Measurements from ENCODE around the gene SULT1C4. TPM values are rescaled to one million over a fixed set of nuclear protein-coding genes. Genes with fewer than 3 reads are reported as not detected.

SULT1C4 gene
- total RNA-seq, 1 experiment from 2014 or later: 4.3 TPM

- TF ChIP-seq ZNF532 (CRISPR knock-in tag; IDR thresholded peaks at IDR 0.05; ENCODE audit: borderline replicate concordance) (no peak), SOX15 (CRISPR knock-in tag; IDR thresholded peaks at IDR 0.05) (no peak), GRHL2 (CRISPR knock-in tag; IDR thresholded peaks at IDR 0.05; ENCODE audit: insufficient replicate concordance, severe bottlenecking) (no peak), E2F1 (CRISPR knock-in tag; IDR thresholded peaks at IDR 0.05) (no peak), ZNF671 (CRISPR knock-in tag; IDR thresholded peaks at IDR 0.05) (no peak), IRF2 (CRISPR knock-in tag; IDR thresholded peaks at IDR 0.05; ENCODE audit: borderline replicate concordance, low read depth) (no peak), ZNF232 (CRISPR knock-in tag; IDR thresholded peaks at IDR 0.05) (no peak), ZNF219 (CRISPR knock-in tag; IDR thresholded peaks at IDR 0.05; ENCODE audit: borderline replicate concordance) (no peak)
- TF ChIP-seq, protein P1, sequence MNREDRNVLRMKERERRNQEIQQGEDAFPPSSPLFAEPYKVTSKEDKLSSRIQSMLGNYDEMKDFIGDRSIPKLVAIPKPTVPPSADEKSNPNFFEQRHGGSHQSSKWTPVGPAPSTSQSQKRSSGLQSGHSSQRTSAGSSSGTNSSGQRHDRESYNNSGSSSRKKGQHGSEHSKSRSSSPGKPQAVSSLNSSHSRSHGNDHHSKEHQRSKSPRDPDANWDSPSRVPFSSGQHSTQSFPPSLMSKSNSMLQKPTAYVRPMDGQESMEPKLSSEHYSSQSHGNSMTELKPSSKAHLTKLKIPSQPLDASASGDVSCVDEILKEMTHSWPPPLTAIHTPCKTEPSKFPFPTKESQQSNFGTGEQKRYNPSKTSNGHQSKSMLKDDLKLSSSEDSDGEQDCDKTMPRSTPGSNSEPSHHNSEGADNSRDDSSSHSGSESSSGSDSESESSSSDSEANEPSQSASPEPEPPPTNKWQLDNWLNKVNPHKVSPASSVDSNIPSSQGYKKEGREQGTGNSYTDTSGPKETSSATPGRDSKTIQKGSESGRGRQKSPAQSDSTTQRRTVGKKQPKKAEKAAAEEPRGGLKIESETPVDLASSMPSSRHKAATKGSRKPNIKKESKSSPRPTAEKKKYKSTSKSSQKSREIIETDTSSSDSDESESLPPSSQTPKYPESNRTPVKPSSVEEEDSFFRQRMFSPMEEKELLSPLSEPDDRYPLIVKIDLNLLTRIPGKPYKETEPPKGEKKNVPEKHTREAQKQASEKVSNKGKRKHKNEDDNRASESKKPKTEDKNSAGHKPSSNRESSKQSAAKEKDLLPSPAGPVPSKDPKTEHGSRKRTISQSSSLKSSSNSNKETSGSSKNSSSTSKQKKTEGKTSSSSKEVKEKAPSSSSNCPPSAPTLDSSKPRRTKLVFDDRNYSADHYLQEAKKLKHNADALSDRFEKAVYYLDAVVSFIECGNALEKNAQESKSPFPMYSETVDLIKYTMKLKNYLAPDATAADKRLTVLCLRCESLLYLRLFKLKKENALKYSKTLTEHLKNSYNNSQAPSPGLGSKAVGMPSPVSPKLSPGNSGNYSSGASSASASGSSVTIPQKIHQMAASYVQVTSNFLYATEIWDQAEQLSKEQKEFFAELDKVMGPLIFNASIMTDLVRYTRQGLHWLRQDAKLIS (CRISPR knock-in tag; IDR thresholded peaks at IDR 0.05; ENCODE audit: borderline replicate concordance): no peak
- TF ChIP-seq, protein P2, sequence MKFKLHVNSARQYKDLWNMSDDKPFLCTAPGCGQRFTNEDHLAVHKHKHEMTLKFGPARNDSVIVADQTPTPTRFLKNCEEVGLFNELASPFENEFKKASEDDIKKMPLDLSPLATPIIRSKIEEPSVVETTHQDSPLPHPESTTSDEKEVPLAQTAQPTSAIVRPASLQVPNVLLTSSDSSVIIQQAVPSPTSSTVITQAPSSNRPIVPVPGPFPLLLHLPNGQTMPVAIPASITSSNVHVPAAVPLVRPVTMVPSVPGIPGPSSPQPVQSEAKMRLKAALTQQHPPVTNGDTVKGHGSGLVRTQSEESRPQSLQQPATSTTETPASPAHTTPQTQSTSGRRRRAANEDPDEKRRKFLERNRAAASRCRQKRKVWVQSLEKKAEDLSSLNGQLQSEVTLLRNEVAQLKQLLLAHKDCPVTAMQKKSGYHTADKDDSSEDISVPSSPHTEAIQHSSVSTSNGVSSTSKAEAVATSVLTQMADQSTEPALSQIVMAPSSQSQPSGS (CRISPR knock-in tag; IDR thresholded peaks at IDR 0.05; ENCODE audit: borderline replicate concordance, low read depth): no peak
These were observed 39.5 kb downstream of the SULT1C4 start (continued) for GRCh38 chr2:108417254-108417653.

GRCh38 chr2:108418416-108418815, 40.7 kb downstream of the SULT1C4 start:
- DNase-seq (ENCODE audit: low spot score) (no peak), ATAC-seq (no peak)
- Mint-ChIP-seq H3K36me3 (no peaks in the 10 kb centered on the region), H3K4me1 (no peaks in the 10 kb centered on the region), H3K9me3 (no peaks in the 10 kb centered on the region; the same call in 1 of the 2 replicates), H3K27ac (no peak overlapping the region), H3K4me3 (no peak overlapping the region), H3K27me3 (ENCODE audit: low read depth) (no peaks in the 10 kb centered on the region)
- ChIA-PET CTCF (interaction anchor here (0.6 kb wide), 1 partner anchor 57 kb away, joined by 3 read pairs; no protein-coding TSS in a partner anchor), POLR2A (no interaction called here)
- TF ChIP-seq ZNF396 (CRISPR knock-in tag; IDR thresholded peaks at IDR 0.05; ENCODE audit: borderline replicate concordance) (no peak), PREB (CRISPR knock-in tag; IDR thresholded peaks at IDR 0.05; ENCODE audit: borderline replicate concordance) (no peak), NR1H2 (CRISPR knock-in tag; IDR thresholded peaks at IDR 0.05) (no peak), HMGA2 (CRISPR knock-in tag; IDR thresholded peaks at IDR 0.05) (no peak), ZMAT4 (CRISPR knock-in tag; IDR thresholded peaks at IDR 0.05) (no peak)
- TF ChIP-seq, protein P3, sequence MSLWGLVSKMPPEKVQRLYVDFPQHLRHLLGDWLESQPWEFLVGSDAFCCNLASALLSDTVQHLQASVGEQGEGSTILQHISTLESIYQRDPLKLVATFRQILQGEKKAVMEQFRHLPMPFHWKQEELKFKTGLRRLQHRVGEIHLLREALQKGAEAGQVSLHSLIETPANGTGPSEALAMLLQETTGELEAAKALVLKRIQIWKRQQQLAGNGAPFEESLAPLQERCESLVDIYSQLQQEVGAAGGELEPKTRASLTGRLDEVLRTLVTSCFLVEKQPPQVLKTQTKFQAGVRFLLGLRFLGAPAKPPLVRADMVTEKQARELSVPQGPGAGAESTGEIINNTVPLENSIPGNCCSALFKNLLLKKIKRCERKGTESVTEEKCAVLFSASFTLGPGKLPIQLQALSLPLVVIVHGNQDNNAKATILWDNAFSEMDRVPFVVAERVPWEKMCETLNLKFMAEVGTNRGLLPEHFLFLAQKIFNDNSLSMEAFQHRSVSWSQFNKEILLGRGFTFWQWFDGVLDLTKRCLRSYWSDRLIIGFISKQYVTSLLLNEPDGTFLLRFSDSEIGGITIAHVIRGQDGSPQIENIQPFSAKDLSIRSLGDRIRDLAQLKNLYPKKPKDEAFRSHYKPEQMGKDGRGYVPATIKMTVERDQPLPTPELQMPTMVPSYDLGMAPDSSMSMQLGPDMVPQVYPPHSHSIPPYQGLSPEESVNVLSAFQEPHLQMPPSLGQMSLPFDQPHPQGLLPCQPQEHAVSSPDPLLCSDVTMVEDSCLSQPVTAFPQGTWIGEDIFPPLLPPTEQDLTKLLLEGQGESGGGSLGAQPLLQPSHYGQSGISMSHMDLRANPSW (CRISPR knock-in tag; conservative IDR thresholded peaks at IDR 0.05; ENCODE audit: low read depth): no peak

All from WTC11 (cell line).